ENCODE measurements around the gene RSBN1. TPM values are rescaled to one million over a fixed set of nuclear protein-coding genes. Genes with fewer than 3 reads are reported as not detected.

The RSBN1 gene
- total RNA-seq, 1 donor from 2014 or later: 11.8 TPM

DNA sequence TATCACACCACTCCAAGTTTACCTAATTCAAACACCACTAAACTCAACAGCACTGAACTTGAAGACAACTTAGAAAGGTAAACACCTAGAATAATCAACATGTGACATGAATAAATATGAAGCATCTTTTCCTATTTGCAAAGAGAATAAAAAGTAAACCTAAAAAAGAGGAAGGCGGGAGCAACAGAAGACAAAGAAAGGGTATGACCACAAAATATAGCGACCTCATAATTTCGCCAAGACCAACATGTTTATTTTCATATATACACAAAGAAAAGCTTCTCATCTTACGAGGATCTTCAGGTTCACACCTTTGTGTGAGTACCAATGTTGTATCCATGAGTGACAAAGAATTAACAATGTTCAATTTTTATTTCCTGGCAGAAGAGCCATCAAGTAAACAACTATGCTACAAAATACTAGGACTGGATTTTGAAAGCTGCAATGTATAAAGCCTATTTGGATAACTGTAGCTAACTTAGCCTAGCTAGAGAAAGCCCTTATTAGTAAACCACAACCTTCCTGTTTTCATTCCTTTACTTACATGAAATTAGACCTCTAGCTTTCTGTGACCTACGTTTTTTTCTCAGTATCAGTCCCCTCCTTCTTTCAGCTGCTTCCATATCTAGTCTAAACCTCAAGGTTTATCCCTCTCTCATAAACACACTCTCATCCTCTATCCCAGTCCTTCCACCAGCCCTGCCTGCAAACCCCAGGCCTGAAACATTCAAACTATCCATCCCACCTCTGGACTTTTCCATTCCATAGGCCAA lies 31.7 kb downstream of the RSBN1 start:
- Mint-ChIP-seq H3K27me3 (ENCODE audit: low read depth) (no peaks in the 10 kb centered on the region), H3K9me3 (ENCODE audit: low read depth) (peaks cover 3% of the 10 kb centered on the region), H3K36me3 (ENCODE audit: low read depth) (peaks cover 7% of the 10 kb centered on the region), H3K4me1 (ENCODE audit: low read depth) (peaks cover under 1% of the 10 kb centered on the region), H3K27ac (ENCODE audit: unreplicated experiment) (no peak overlapping the region), H3K4me3 (ENCODE audit: unreplicated experiment) (no peak overlapping the region)
- TF ChIP-seq, protein P1, sequence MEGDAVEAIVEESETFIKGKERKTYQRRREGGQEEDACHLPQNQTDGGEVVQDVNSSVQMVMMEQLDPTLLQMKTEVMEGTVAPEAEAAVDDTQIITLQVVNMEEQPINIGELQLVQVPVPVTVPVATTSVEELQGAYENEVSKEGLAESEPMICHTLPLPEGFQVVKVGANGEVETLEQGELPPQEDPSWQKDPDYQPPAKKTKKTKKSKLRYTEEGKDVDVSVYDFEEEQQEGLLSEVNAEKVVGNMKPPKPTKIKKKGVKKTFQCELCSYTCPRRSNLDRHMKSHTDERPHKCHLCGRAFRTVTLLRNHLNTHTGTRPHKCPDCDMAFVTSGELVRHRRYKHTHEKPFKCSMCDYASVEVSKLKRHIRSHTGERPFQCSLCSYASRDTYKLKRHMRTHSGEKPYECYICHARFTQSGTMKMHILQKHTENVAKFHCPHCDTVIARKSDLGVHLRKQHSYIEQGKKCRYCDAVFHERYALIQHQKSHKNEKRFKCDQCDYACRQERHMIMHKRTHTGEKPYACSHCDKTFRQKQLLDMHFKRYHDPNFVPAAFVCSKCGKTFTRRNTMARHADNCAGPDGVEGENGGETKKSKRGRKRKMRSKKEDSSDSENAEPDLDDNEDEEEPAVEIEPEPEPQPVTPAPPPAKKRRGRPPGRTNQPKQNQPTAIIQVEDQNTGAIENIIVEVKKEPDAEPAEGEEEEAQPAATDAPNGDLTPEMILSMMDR (IDR thresholded peaks at IDR 0.05): no peak
- DNase-seq (ENCODE audit: low spot score): no peak

DNA sequence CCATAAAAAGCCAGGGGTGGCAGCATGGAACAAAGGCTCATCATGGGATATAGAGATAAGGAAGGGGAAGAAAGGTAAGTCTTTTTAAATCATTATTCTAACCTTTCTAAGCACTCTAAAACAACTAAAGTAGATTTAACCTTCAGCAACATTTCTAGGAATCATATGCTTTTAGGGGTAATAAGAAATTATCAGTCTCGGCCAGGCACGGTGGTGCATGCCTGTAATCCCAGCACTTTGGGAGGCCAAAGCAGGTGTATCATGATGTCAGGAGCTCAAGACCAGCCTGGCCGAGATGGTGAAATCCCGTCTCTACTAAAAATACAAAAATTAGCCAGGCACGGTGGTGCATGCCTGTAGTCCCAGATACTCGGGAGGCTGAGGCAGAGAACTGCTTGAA lies 32.7 kb downstream of the RSBN1 start:
- DNase-seq (ENCODE audit: low spot score): no peak
- no peak overlapping the region for H3K4me3 Mint-ChIP-seq (ENCODE audit: unreplicated experiment)
- TF ChIP-seq, protein P1 (IDR thresholded peaks at IDR 0.05): no peak
- no peaks in the 10 kb centered on the region for H3K27me3 Mint-ChIP-seq (ENCODE audit: low read depth)
- peaks cover 3% of the 10 kb centered on the region for H3K9me3 Mint-ChIP-seq (ENCODE audit: low read depth)
- H3K36me3 Mint-ChIP-seq (ENCODE audit: low read depth): peaks cover 8% of the 10 kb centered on the region
- no peaks in the 10 kb centered on the region for H3K4me1 Mint-ChIP-seq (ENCODE audit: low read depth)
- no peak overlapping the region for H3K27ac Mint-ChIP-seq (ENCODE audit: unreplicated experiment)

DNA sequence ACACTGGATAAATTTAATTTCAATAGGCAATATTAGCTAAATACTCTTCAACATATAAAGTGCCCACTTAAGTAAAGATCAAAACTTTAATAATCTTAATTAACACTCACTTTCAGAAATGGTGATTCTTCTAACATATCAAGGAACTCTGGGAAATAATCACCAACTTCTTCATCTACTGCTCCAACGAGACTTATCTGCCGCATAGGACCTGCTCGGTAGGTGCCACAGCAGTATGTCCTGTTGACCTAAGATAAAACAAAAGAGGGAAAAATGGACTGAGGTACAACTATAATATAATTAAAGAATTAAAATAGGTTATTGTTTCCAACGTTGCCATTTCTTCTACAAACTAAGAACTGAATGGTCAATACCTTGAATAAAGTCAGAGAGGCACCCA lies 34.7 kb downstream of the RSBN1 start:
- H3K36me3 Mint-ChIP-seq (ENCODE audit: low read depth): peaks cover 8% of the 10 kb centered on the region

DNA sequence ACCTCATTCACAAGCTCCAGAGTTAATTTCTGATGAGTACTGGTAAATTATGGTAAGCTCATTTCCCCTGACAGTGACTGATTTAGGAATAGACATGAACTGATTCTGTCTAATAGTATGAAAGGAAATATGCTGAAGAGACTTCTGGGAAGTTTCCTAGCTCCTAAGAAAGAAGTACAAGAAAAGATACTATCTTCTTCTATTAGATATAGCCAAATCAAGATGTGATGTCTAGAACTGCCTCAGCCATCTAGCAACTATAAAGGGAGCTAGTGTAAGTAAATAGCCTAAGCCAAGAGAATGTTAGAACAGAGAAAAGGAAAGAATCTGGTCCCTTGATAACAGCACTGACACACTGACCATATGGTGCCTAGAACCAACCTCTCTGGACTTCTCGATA lies 42.2 kb downstream of the RSBN1 start:
- Mint-ChIP-seq H3K4me1 (ENCODE audit: low read depth) (peaks cover 6% of the 10 kb centered on the region), H3K27ac (ENCODE audit: unreplicated experiment) (no peak overlapping the region), H3K36me3 (ENCODE audit: low read depth) (peaks cover 11% of the 10 kb centered on the region), H3K4me3 (ENCODE audit: unreplicated experiment) (no peak overlapping the region), H3K9me3 (ENCODE audit: low read depth) (no peaks in the 10 kb centered on the region), H3K27me3 (ENCODE audit: low read depth) (no peaks in the 10 kb centered on the region)
- no peak for DNase-seq (ENCODE audit: low spot score)
- TF ChIP-seq, protein P1 (IDR thresholded peaks at IDR 0.05): no peak

More for the DNA sequence above, 34.7 kb downstream of the RSBN1 start:
- Mint-ChIP-seq H3K4me1 (ENCODE audit: low read depth) (no peaks in the 10 kb centered on the region), H3K27ac (ENCODE audit: unreplicated experiment) (no peak overlapping the region), H3K27me3 (ENCODE audit: low read depth) (no peaks in the 10 kb centered on the region), H3K9me3 (ENCODE audit: low read depth) (peaks cover 3% of the 10 kb centered on the region), H3K4me3 (ENCODE audit: unreplicated experiment) (no peak overlapping the region)
- TF ChIP-seq, protein P1 (IDR thresholded peaks at IDR 0.05): no peak
- DNase-seq (ENCODE audit: low spot score): no peak

DNA sequence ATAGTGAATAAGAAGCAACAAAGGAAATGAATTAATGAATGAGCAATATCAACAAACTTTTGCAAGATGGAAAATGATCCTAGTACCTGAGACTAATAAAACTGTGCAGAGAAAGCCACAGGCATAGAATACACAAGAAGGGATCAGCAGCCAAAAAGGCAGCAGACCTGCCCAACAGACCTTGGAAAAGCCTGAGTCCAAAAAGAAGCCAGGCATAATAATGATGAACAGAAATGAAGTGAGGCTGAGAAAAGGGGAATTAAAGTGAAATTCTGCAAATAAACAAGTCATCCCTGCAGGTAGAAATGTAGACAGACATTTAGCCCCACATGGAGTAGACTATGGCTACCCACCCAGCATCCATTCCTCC lies 42.7 kb downstream of the RSBN1 start:
- no peak for DNase-seq (ENCODE audit: low spot score)
- Mint-ChIP-seq H3K36me3 (ENCODE audit: low read depth) (peaks cover 11% of the 10 kb centered on the region), H3K27ac (ENCODE audit: unreplicated experiment) (no peak overlapping the region), H3K9me3 (ENCODE audit: low read depth) (no peaks in the 10 kb centered on the region), H3K4me3 (ENCODE audit: unreplicated experiment) (no peak overlapping the region), H3K4me1 (ENCODE audit: low read depth) (peaks cover 6% of the 10 kb centered on the region), H3K27me3 (ENCODE audit: low read depth) (no peaks in the 10 kb centered on the region)
- TF ChIP-seq, protein P1 (IDR thresholded peaks at IDR 0.05): no peak
